GM23248 (cell line): ENCODE data around the gene POLR1E. TPM values are rescaled to one million over a fixed set of nuclear protein-coding genes. Genes with fewer than 3 reads are reported as not detected.
"Not testable (repeated sequence)": the region's sequence is repeated elsewhere in the genome, so short reads cannot be mapped to it uniquely, and the experiment has no call there.

Source experiments
- DNase-seq: peaks from one replicate; pipeline ENCODE4 v3.0.0-alpha.2; 2015
- H2AFZ ChIP-seq: fragments of 200-600 bp; sonication (generic); 2 replicates; pipeline ENCODE4 v1.6.1; 2016; ENCODE audit warnings: antibody characterized with exemption
- H3F3A ChIP-seq: fragments of 200-600 bp; sonication (generic); 2 replicates; pipeline ENCODE4 v1.6.1; 2016; ENCODE audit warnings: mild to moderate bottlenecking, antibody characterized with exemption, mixed run types; ENCODE audit not compliant: insufficient read depth
- H3K27ac ChIP-seq: fragments of 200-600 bp; sonication (generic); 2 replicates; pipeline ENCODE4 v1.5.1; 2016; ENCODE audit warnings: mild to moderate bottlenecking
- H3K27me3 ChIP-seq: fragments of 200-600 bp; sonication (generic); replicated peaks from 2 replicates; pipeline ENCODE4 v1.6.1; 2016; ENCODE audit warnings: mild to moderate bottlenecking; ENCODE audit not compliant: insufficient read depth
- H3K36me3 ChIP-seq: fragments of 200-600 bp; sonication (generic); 2 replicates; pipeline ENCODE4 v1.6.1; 2016; ENCODE audit warnings: low read depth, mild to moderate bottlenecking
- H3K4me1 ChIP-seq: fragments of 200-600 bp; sonication (generic); 2 replicates; pipeline ENCODE4 v1.6.1; 2016; ENCODE audit warnings: mild to moderate bottlenecking; ENCODE audit not compliant: insufficient read depth
- H3K4me2 ChIP-seq: fragments of 200-600 bp; sonication (generic); one replicate; pipeline ENCODE4 v1.6.1; 2016; ENCODE audit warnings: mild to moderate bottlenecking; ENCODE audit not compliant: unreplicated experiment
- H3K4me3 ChIP-seq: fragments of 200-600 bp; sonication (generic); 2 replicates; pipeline ENCODE4 v1.5.1; 2016; ENCODE audit warnings: mild to moderate bottlenecking
- H3K79me2 ChIP-seq: fragments of 200-600 bp; sonication (generic); 2 replicates; pipeline ENCODE4 v1.6.1; 2016; ENCODE audit warnings: mild to moderate bottlenecking; ENCODE audit not compliant: insufficient read depth
- H3K9ac ChIP-seq: fragments of 200-600 bp; sonication (generic); 2 replicates; pipeline ENCODE4 v1.6.1; 2016; ENCODE audit warnings: mild to moderate bottlenecking
- H3K9me2 ChIP-seq: fragments of 200-600 bp; sonication (generic); 2 replicates; pipeline ENCODE4 v1.6.1; 2016; ENCODE audit warnings: mixed run types, mild to moderate bottlenecking, moderate library complexity; ENCODE audit not compliant: insufficient read depth
- H3K9me3 ChIP-seq: fragments of 200-600 bp; sonication (generic); one replicate; pipeline ENCODE4 v1.6.1; 2017; ENCODE audit warnings: low read depth
- H4K20me1 ChIP-seq: fragments of 200-600 bp; sonication (generic); 2 replicates; pipeline ENCODE4 v1.6.0; 2016; ENCODE audit not compliant: insufficient read depth
- EZH2 ChIP-seq: fragments of 200-600 bp; sonication (generic); IDR thresholded peaks from 2 replicates; pipeline ENCODE4 v1.6.1; 2018; ENCODE audit warnings: antibody characterized with exemption, mild to moderate bottlenecking; ENCODE audit not compliant: insufficient read depth, poor library complexity, severe bottlenecking
- EZH2phosphoT487 ChIP-seq: fragments of 200-600 bp; sonication (generic); IDR thresholded peaks from 2 replicates; pipeline ENCODE4 v1.6.1; 2018; ENCODE audit warnings: antibody characterized with exemption, moderate library complexity, mild to moderate bottlenecking, low read depth; ENCODE audit not compliant: insufficient read depth
- WGBS, 2 experiments: methylation state at CpG; one replicate each; pipeline ENCODE4 v1.1.6; 2015 to 2017; ENCODE audit warnings: low lambda C conversion rate in 2 of 2, low coverage in 1 of 2; ENCODE audit errors: missing lambda C conversion rate in 2 of 2; 5-methylcytosine and 5-hydroxymethylcytosine counted together
- in situ Hi-C: fragments of 300-500 bp; cut with MboI; formaldehyde crosslinking; loops from 2 replicates; pipeline ENCODE4 v1.15.0; 2020
- polyA plus RNA-seq: library from polyadenylated mRNA; unstranded; fragments of >200 nt; fragmentation: Nextera tagmentation; extraction: Ambion mirVana; gene quantifications from 2 replicates; pipeline ENCODE4 v1.2.1, GENCODE V29; 2016
- total RNA-seq: library from RNA; depleted of rRNA; stranded (reverse); fragments of >200 nt; shearing (Covaris generic); gene quantifications from 2 replicates; pipeline ENCODE4 v1.2.3, GENCODE V29; 2014

POLR1E gene
- total and polyA plus RNA-seq, 2 experiments from 2014 or later: 16.9 to 27.5 TPM

- H3K27me3 ChIP-seq: no peaks in the 10 kb centered on the region
- H3K36me3 ChIP-seq: no peaks in the 10 kb centered on the region; the same call in 1 of the 2 replicates
- H3K9me3 ChIP-seq: no peaks in the 10 kb centered on the region
- no peak overlapping the region for H3K9ac ChIP-seq
- TF ChIP-seq EZH2phosphoT487 (no peak), EZH2 (no peak)
- H3K79me2 ChIP-seq: no peaks in the 10 kb centered on the region
- H3K4me1 ChIP-seq: no peaks in the 10 kb centered on the region
- no peaks in the 10 kb centered on the region for H4K20me1 ChIP-seq
- no peak overlapping the region for H3K4me2 ChIP-seq
- DNase-seq: no peak
- H3F3A ChIP-seq: no peaks in the 10 kb centered on the region
- no peaks in the 10 kb centered on the region for H3K9me2 ChIP-seq
- in situ Hi-C loops: no loop called here
- WGBS, 2 experiments: 84 to 87% methylated on average over 12 of the region's 12 CpGs
- H3K4me3 ChIP-seq: no peak overlapping the region
- H2AFZ ChIP-seq: no peak overlapping the region
- no peak overlapping the region for H3K27ac ChIP-seq
These were observed 26.7 kb downstream of the POLR1E start for GRCh38 chr9:37512437-37512836.

GRCh38 chr9:37514415-37514814, 28.7 kb downstream of the POLR1E start:
- H3K9me2 ChIP-seq, H4K20me1 ChIP-seq, H3K9me3 ChIP-seq, H3K9ac ChIP-seq, DNase-seq, H3K4me1 ChIP-seq, H3K4me3 ChIP-seq, H3F3A ChIP-seq, H3K27ac ChIP-seq, H3K79me2 ChIP-seq, in situ Hi-C loops, H3K4me2 ChIP-seq, H3K27me3 ChIP-seq, H2AFZ ChIP-seq, H3K36me3 ChIP-seq: not testable (repeated sequence)
- 95 to 97% methylated on average over 10 of the region's 10 CpGs for WGBS, 2 experiments

- Histone ChIP-seq H2AFZ (no peak overlapping the region), H3K36me3 (no peaks in the 10 kb centered on the region; the same call in 1 of the 2 replicates), H3K27me3 (no peaks in the 10 kb centered on the region), H3K4me3 (no peak overlapping the region), H3K27ac (no peak overlapping the region), H3K79me2 (no peaks in the 10 kb centered on the region), H3K9me2 (no peaks in the 10 kb centered on the region), H3K4me2 (no peak overlapping the region), H3K9ac (no peak overlapping the region), H3F3A (no peaks in the 10 kb centered on the region), H4K20me1 (no peaks in the 10 kb centered on the region), H3K4me1 (no peaks in the 10 kb centered on the region), H3K9me3 (no peaks in the 10 kb centered on the region)
- TF ChIP-seq EZH2phosphoT487: no peak
- no peak for TF ChIP-seq EZH2
- in situ Hi-C loops: no loop called here
- 91 to 96% methylated on average over 7 of the region's 7 CpGs for WGBS, 2 experiments
- DNase-seq: no peak
These were observed 29.3 kb downstream of the POLR1E start for GRCh38 chr9:37514999-37515398.

GRCh38 chr9:37515620-37516258, 30.0 kb downstream of the POLR1E start:
- 81 to 82% methylated on average over 14 of the region's 14 CpGs for WGBS, 2 experiments
- no peaks in the 10 kb centered on the region for H3K4me1 ChIP-seq
- no peak overlapping the region for H3K27ac ChIP-seq
- no peaks in the 10 kb centered on the region for H3F3A ChIP-seq
- no peaks in the 10 kb centered on the region; the same call in 1 of the 2 replicates for H3K36me3 ChIP-seq
- no peak overlapping the region for H3K9ac ChIP-seq
- no peak overlapping the region for H2AFZ ChIP-seq
- no peak overlapping the region for H3K4me3 ChIP-seq
- TF ChIP-seq EZH2phosphoT487: no peak
- in situ Hi-C loops: no loop called here
- no peaks in the 10 kb centered on the region for H3K27me3 ChIP-seq
- no peak for DNase-seq
- no peak overlapping the region for H3K4me2 ChIP-seq
- H4K20me1 ChIP-seq: no peaks in the 10 kb centered on the region
- no peaks in the 10 kb centered on the region for H3K9me3 ChIP-seq
- H3K9me2 ChIP-seq: no peaks in the 10 kb centered on the region
- H3K79me2 ChIP-seq: no peaks in the 10 kb centered on the region

- no peaks in the 10 kb centered on the region for H3K4me1 ChIP-seq
- no peaks in the 10 kb centered on the region for H3F3A ChIP-seq
- H3K36me3 ChIP-seq: no peaks in the 10 kb centered on the region
- no peaks in the 10 kb centered on the region for H3K9me3 ChIP-seq
- H3K4me2 ChIP-seq: no peak overlapping the region
- no peak for DNase-seq
- 86 to 87% methylated on average over 13 of the region's 13 CpGs for WGBS, 2 experiments
- H3K9me2 ChIP-seq: no peaks in the 10 kb centered on the region
- H3K4me3 ChIP-seq: no peak overlapping the region
- no peaks in the 10 kb centered on the region for H3K79me2 ChIP-seq
- TF ChIP-seq EZH2 (no peak), EZH2phosphoT487 (no peak)
- H3K27ac ChIP-seq: no peak overlapping the region
- H2AFZ ChIP-seq: no peak overlapping the region
- H4K20me1 ChIP-seq: no peaks in the 10 kb centered on the region
- H3K27me3 ChIP-seq: no peaks in the 10 kb centered on the region
- no peak overlapping the region for H3K9ac ChIP-seq
- in situ Hi-C loops: no loop called here
These were observed 32.2 kb downstream of the POLR1E start for GRCh38 chr9:37517923-37518322.
